Astrocyte (in vitro differentiated cells and primary cell): ENCODE data around the gene NINL.

ENCODE experiments used
- CTCF ChIP-seq: IDR thresholded peaks from 2 replicates; pipeline ENCODE4 v1.5.1; 2011; ENCODE audit warnings: low read depth, mild to moderate bottlenecking, inconsistent platforms, low read length, moderate library complexity; ENCODE audit not compliant: insufficient read depth
- EZH2 ChIP-seq: IDR thresholded peaks from 2 replicates; pipeline ENCODE4 v1.6.1; 2012; ENCODE audit warnings: mild to moderate bottlenecking, low read length, inconsistent platforms; ENCODE audit not compliant: insufficient read depth

- TF ChIP-seq CTCF (no peak), EZH2 (no peak)
Observed at GRCh38 chr20:25549172-25549773, 36.1 kb downstream of the NINL start.
